AG09309 (cell line): Measurements from ENCODE around the gene CDS2.

Experiments used
- DNase-seq: peaks from one replicate; pipeline ENCODE4 v3.0.0-alpha.2; 2010; ENCODE audit warnings: low read depth
- H3K4me3 ChIP-seq: 2 replicates; pipeline ENCODE4 v1.5.1; 2011; ENCODE audit warnings: mild to moderate bottlenecking, low read depth, low read length, moderate library complexity; ENCODE audit not compliant: control insufficient read depth
- TF ChIP-seq, protein P1 (sequence below): IDR thresholded peaks from 2 replicates; pipeline ENCODE4 v1.5.1; 2011; ENCODE audit warnings: mild to moderate bottlenecking, low read depth, low read length, inconsistent platforms; ENCODE audit not compliant: insufficient read depth, control insufficient read depth; ENCODE audit errors: missing control alignments

Gene CDS2

DNA sequence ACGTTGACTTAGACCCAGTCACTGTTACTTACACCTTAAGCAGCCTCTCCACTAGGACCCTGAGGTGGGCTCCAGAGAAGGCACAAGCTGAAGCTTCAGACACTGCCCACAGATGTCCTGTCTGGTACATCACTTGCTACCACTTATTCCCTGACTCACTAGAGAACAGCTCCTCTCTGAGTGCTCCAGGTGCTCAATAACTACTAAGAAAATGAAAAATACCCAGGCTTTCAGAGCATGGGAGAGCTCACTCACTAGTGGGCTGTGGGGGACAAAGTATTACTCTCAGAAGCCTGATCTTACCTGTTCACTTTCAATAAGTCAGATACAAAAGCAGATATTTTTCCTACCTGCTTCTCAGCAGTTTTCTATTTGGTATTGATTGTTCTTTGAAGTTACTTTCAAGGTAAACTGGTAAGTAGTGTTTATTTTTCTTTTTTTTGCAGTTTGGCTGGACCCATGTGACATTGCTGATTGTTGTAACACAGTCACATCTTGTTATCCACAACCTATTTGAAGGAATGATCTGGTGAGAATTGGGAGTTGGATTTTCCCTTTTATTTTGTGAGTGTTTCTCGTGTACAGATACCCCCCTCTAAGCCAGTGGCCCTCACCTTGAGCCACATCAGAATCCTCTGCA, 55.9 kb downstream of the CDS2 start:
- DNase-seq: no peak
- TF ChIP-seq, protein P1, sequence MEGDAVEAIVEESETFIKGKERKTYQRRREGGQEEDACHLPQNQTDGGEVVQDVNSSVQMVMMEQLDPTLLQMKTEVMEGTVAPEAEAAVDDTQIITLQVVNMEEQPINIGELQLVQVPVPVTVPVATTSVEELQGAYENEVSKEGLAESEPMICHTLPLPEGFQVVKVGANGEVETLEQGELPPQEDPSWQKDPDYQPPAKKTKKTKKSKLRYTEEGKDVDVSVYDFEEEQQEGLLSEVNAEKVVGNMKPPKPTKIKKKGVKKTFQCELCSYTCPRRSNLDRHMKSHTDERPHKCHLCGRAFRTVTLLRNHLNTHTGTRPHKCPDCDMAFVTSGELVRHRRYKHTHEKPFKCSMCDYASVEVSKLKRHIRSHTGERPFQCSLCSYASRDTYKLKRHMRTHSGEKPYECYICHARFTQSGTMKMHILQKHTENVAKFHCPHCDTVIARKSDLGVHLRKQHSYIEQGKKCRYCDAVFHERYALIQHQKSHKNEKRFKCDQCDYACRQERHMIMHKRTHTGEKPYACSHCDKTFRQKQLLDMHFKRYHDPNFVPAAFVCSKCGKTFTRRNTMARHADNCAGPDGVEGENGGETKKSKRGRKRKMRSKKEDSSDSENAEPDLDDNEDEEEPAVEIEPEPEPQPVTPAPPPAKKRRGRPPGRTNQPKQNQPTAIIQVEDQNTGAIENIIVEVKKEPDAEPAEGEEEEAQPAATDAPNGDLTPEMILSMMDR: no peak
- no peak overlapping the region for H3K4me3 ChIP-seq

DNA sequence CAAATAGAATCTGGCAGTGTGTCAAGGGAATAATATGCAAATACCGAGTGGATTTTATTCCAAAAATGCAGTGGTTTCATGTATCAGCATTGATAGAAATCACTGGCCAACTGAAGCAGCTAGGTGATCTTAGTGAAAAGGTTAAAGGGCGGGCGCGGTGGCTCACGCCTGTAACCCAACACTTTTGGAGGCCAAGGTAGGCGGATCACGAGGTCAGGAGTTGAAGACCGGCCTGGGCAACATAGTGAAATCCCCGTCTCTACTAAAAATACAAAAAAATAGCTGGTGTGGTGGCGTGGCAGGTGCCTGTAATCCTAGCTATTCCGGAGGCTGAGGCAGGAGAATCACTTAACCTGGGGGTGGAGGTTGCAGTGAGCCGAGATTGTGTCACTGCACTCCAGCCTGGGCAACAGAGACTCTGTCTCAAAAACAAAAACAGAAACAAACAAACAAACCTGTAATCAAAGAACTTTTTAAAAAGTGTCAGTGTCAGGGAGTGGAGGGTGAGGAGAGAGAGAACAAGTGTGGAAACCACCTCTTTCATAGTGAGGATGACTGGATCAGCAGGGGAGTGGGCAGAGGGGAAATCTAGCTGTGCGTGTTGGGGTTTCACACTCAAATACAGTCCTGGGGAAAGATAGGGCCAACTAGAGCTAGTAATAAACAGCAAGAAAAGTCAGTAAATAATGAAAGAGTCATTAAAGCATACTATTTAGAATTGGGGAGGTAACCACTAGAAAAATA, 57.1 kb downstream of the CDS2 start:
- TF ChIP-seq, protein P1: no peak
- no peak overlapping the region for H3K4me3 ChIP-seq
- DNase-seq: no peak

GRCh38 chr20:5184684-5185083, 57.9 kb downstream of the CDS2 start:
- no peak for DNase-seq
- TF ChIP-seq, protein P1: no peak
- no peak overlapping the region for H3K4me3 ChIP-seq

DNA sequence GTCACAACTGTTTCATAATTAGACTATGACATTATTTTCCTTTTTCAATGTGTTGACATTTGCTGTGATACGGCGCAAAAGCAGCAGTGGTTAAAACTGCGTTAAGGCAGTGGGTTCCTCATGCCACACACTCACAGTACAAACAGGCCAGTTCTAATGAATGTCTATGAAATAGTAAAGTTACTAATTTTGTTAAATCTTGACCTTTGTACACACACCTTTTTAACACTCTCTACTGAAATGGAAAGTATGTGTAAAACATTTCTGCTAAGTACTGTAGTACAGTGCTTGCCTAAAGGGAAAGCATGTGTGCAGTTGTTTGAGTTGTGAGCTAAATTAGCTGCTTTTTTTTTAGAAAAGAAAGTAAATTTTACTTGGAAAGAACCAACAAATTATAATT, 60.3 kb downstream of the CDS2 start:
- no peak overlapping the region for H3K4me3 ChIP-seq
- TF ChIP-seq, protein P1: no peak
- no peak for DNase-seq

DNA sequence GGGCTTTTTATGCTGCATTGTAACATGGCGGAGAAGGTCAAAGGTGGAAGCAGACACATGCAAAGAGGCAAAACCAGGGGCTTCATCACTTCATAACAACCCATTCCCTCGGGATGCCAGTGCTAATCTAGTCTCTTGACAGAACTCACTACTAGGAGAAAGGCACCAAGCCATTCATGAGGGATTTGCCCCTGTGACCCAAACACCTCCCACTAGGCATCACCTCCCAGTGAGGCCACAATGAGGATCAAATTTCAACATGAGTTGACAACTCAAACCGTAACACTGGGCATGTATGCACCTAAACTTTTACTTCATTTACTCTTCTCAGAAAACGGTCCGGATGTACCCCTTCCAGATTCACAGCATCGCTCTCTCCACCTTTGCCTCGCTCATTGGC, 61.9 kb downstream of the CDS2 start:
- TF ChIP-seq, protein P1: no peak
- DNase-seq: no peak
- H3K4me3 ChIP-seq: no peak overlapping the region

- TF ChIP-seq, protein P1: no peak
- no peak overlapping the region for H3K4me3 ChIP-seq
- no peak for DNase-seq
These were observed 63.1 kb downstream of the CDS2 start for GRCh38 chr20:5189917-5190316.
